Measurements from ENCODE around the gene INPP5D. TPM values are rescaled to one million over a fixed set of nuclear protein-coding genes. Genes with fewer than 3 reads are reported as not detected.

The INPP5D gene
- total RNA-seq, 2 experiments from 2014 or later, result 50.9 to 51.0 TPM

DNA sequence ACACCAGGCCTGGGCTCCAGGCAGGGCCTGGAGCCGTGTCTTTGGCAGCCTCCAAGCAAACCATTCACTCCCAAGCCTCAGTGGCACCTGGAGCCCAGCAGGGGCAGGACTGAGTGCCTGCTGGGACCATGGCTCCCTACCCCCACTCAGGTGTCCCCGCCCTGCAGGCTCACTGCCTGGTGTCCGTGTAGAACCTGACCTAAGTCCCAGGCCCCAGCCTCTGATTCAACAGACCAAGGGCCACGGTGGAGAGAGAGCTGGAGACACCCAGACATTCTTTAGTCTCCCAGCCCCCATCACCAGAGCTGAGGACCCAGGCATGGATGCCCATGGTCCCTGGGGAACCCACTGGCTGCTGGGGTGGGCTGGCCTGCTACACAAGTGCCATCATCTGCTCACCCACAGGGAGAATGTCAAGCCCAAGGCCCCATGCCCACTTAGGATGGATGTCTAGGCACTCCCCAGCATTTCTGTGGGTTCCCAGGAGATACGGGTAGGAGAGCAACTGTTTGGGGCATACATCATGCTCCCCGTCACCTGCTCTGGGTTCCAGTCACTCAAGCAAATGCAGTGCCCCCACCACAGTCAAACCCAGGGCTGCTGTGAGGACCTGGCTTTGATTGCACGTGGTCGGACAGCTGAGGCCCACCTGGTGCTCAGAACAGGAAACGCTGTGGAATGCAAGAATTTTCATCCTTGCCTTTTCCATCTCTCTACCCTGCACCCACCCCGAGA lies 148.4 kb downstream of the INPP5D start:
- intact Hi-C loops (cut with micrococcal nuclease), result no loop called here
- no peaks in the 10 kb centered on the region for H3K9me3 Mint-ChIP-seq
- H3K27me3 Mint-ChIP-seq (ENCODE audit: low read depth), result no peaks in the 10 kb centered on the region

DNA sequence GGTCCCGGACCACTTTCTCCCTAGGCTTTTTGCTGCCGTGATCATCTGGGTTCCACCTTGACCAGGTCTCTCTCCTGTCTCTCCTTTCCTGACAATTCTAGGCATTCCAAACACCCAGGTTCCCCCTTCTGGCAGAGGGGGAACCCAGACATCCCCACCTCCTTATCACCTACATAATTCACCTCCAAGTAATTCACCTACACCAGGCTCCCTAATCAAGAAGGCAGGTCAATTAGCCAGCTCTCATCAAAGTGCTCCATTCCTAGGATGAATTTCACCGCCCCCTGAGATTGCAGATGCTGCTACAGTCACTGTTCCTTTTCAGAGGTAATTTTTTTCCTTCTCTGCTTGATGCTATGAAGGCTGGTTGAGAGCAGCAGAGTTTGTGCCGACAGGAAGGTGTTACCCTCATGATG lies 149.0 kb downstream of the INPP5D start:
- Mint-ChIP-seq H3K27me3 (ENCODE audit: low read depth) (no peaks in the 10 kb centered on the region), H3K4me1 (ENCODE audit: low read depth) (peaks cover 10% of the 10 kb centered on the region), H3K9me3 (no peaks in the 10 kb centered on the region), H3K27ac (no peak overlapping the region), H3K4me3 (no peak overlapping the region), H3K36me3 (ENCODE audit: low read depth) (peaks cover 3% of the 10 kb centered on the region)
- no peak for DNase-seq
- CTCF ChIA-PET, result no interaction called here
- intact Hi-C loops (cut with micrococcal nuclease), result no loop called here

More for the DNA sequence above, 148.4 kb downstream of the INPP5D start:
- Mint-ChIP-seq H3K4me3 (no peak overlapping the region), H3K4me1 (ENCODE audit: low read depth) (peaks cover 10% of the 10 kb centered on the region), H3K27ac (no peak overlapping the region), H3K36me3 (ENCODE audit: low read depth) (peaks cover 9% of the 10 kb centered on the region)
- no peak for DNase-seq
- CTCF ChIA-PET, result no interaction called here

DNA sequence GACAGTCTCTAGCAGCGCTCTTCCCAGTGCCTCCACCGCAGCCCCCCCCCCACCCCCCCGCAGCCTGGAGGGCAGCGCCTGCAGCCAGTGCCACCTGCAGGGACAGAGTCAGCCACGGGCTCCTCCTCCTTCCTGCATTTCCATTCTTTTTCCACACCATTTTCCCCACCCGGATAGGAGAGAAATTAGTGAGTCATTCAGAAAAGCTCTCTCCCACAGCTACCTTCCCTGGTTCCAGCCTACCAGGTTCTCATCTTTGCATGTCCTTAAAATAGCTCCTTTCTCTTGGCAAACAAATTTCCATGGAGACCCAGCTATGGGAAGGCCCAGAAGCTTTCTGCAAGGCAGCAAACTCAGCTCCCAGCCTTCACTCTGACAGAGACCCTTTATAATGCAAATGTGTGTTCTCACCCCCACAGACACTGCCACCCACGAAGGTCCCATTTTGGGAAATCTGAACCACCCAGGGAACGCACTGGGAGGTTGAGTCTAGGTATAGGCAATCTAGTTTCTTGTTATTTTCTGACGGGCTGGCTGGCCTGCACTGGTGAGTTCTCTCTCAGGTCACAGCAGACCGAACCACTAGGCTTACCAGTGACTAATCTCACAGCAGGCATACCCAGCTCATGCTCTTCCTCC lies 149.5 kb downstream of the INPP5D start:
- intact Hi-C loops (cut with micrococcal nuclease), result no loop called here
- no peak for DNase-seq
- H3K4me1 Mint-ChIP-seq (ENCODE audit: low read depth), result peaks cover 10% of the 10 kb centered on the region
- H3K4me3 Mint-ChIP-seq, result no peak overlapping the region
- peaks cover 2% of the 10 kb centered on the region for H3K36me3 Mint-ChIP-seq (ENCODE audit: low read depth)
- no peaks in the 10 kb centered on the region for H3K27me3 Mint-ChIP-seq (ENCODE audit: low read depth)
- H3K9me3 Mint-ChIP-seq, result no peaks in the 10 kb centered on the region
- no peak overlapping the region for H3K27ac Mint-ChIP-seq
- CTCF ChIA-PET, result no interaction called here

DNA sequence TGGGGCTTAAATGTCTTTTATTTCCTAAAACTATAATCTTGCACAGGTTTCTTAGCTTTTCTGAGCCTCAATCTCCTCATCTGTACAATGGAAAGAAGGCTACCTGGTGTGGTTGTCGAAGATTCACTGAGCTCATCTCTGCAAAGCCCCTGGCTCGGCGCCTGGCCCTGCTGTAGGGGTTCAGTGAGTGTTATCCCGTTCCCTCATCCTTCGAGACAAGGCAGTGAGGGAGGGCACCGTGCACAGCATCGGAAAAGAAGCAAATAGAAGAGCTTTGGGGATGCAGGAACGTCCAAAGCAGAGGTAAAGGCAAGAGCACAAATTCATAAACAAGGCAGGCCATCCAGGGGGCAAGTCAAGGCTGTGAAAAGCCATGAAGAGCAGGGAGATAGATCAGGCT lies 150.1 kb downstream of the INPP5D start:
- DNase-seq, result no peak
- no peaks in the 10 kb centered on the region for H3K27me3 Mint-ChIP-seq (ENCODE audit: low read depth)
- intact Hi-C loops (cut with micrococcal nuclease), result no loop called here
- CTCF ChIA-PET, result no interaction called here
- H3K27ac Mint-ChIP-seq, result no peak overlapping the region
- peaks cover 9% of the 10 kb centered on the region for H3K4me1 Mint-ChIP-seq (ENCODE audit: low read depth)
- H3K4me3 Mint-ChIP-seq, result no peak overlapping the region
- no peaks in the 10 kb centered on the region for H3K36me3 Mint-ChIP-seq (ENCODE audit: low read depth)
- H3K9me3 Mint-ChIP-seq, result no peaks in the 10 kb centered on the region

DNA sequence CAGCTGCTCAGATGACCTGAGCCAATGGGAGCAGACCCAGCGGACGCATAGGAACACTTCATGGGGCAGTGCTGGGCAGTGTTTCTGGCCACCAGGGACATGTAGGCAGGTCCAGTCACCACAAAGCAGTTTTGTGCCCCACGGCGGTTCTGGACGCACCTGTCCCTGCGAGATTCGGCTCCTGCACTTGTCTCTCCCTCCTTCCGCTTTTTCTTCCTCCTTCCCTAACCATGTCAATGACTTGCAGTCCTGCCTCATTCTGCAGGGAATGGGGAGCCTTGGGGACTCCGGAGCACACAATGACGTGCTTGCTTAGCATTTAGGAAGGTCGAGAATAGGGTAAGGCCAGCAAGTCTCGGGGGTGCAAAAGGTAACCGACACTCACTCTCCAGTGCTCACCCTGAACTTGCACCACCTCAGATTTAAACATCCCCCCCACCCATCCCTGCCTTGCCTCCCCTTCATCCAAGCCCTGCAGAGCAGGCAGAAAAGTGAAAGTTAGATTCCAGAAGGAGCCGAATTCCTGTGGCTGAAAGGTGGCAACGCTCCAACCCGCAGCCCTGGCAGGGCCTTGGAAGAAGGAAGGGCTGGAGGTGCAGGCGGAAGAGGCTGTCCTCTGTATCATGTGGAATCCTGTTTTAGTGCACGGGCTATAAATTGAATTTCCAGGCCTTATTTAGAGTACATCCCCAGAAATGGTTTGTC lies 150.9 kb downstream of the INPP5D start:
- Mint-ChIP-seq H3K9me3 (no peaks in the 10 kb centered on the region), H3K36me3 (ENCODE audit: low read depth) (no peaks in the 10 kb centered on the region), H3K27ac (no peak overlapping the region), H3K27me3 (ENCODE audit: low read depth) (no peaks in the 10 kb centered on the region), H3K4me3 (no peak overlapping the region), H3K4me1 (ENCODE audit: low read depth) (peaks cover 9% of the 10 kb centered on the region)
- CTCF ChIA-PET, result no interaction called here
- intact Hi-C loops (cut with micrococcal nuclease), result no loop called here
- no peak for DNase-seq

DNA sequence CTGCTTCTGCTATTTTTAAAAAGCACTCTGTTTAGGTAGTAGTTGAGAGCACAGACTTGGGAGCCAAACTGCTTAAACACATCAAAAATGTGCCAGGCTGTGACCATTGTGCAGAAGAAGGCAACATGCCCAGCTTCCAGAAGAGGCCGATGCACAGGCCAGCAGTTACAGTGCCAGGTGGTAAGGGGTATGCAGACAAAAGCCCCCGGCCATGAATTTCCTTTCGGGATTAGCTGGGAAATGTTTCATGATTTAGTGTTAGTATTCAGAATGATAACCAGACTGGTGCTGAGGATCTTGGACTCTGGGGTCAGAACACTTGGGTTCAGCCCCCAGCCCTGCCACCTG lies 151.4 kb downstream of the INPP5D start:
- no peak overlapping the region for H3K4me3 Mint-ChIP-seq
- intact Hi-C loops (cut with micrococcal nuclease), result no loop called here
- CTCF ChIA-PET, result no interaction called here

DNA sequence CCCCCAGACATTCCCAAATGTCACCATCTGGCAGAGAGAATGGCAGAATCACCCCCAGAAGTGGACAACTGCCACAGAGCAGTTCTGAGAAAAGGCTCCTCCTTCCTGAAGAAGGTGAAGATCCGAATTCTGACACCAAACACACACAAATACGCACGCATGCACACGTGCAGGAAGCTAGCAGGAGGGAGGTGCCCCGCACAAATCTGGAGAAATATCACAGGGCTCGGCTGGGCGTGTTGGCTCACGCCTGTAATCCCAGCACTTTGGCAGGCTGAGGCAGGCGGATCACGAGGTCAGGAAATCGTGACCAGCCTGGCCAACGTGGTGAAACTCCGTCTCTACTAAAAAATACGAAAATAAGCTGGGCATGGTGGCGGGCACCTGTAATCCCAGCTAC lies 152.9 kb downstream of the INPP5D start:
- no peaks in the 10 kb centered on the region for H3K27me3 Mint-ChIP-seq (ENCODE audit: low read depth)
- H3K9me3 Mint-ChIP-seq, result no peaks in the 10 kb centered on the region
- CTCF ChIA-PET, result no interaction called here
- H3K4me1 Mint-ChIP-seq (ENCODE audit: low read depth), result peaks cover 9% of the 10 kb centered on the region
- intact Hi-C loops (cut with micrococcal nuclease), result no loop called here
- no peak for DNase-seq
- H3K27ac Mint-ChIP-seq, result no peak overlapping the region
- no peak overlapping the region for H3K4me3 Mint-ChIP-seq
- no peaks in the 10 kb centered on the region for H3K36me3 Mint-ChIP-seq (ENCODE audit: low read depth)

More for the DNA sequence above, 151.4 kb downstream of the INPP5D start:
- DNase-seq, result no peak
- H3K27ac Mint-ChIP-seq, result no peak overlapping the region
- H3K27me3 Mint-ChIP-seq (ENCODE audit: low read depth), result no peaks in the 10 kb centered on the region
- H3K36me3 Mint-ChIP-seq (ENCODE audit: low read depth), result no peaks in the 10 kb centered on the region
- H3K9me3 Mint-ChIP-seq, result no peaks in the 10 kb centered on the region
- peaks cover 9% of the 10 kb centered on the region for H3K4me1 Mint-ChIP-seq (ENCODE audit: low read depth)

DNA sequence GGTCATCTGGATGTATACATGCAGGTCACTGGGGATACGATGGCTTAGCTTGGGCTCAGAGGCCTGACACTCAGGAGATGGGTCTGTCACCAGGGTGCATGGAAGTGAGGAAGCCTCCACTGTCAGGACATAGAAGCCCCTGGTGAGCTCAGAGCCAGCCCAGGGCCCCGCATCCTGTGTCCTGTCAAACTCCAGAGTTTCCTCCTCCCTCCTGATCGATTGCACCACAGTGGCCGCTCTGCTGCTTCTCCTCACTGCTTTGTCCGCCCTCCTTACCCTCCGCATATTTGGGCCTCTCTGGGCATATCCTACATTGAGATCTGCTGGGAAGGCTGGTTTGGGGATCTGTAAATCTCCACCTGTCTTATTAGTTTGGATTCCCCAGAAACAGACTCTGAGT lies 153.8 kb downstream of the INPP5D start:
- CTCF ChIA-PET, result no interaction called here
- intact Hi-C loops (cut with micrococcal nuclease), result no loop called here
- Mint-ChIP-seq H3K4me1 (ENCODE audit: low read depth) (peaks cover 8% of the 10 kb centered on the region), H3K36me3 (ENCODE audit: low read depth) (no peaks in the 10 kb centered on the region), H3K27me3 (ENCODE audit: low read depth) (no peaks in the 10 kb centered on the region), H3K9me3 (no peaks in the 10 kb centered on the region), H3K27ac (no peak overlapping the region), H3K4me3 (no peak overlapping the region)
- no peak for DNase-seq

DNA sequence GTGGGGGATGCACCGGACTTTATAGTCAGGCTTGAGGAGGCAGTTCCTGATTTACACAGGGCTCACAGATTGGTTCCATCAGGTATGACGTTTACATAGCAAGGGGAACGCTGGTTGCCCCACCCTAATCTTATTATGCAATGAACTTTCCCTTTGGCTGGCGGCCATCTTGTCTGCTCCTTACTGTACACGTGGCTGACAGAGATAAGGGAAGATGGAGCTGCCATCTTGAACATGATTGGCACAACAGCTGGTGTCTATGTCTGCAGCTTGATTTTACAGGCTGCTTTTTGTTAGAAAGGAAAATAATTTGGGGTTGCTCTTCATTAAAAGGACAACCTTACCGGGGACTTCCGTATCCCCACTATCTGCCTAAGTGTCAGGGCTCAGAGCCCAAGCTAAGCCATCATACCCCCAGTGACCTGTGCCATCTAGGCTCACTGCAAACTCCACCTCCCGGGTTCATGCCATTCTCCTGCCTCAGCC lies 157.8 kb downstream of the INPP5D start:
- H3K4me3 Mint-ChIP-seq, result no peak overlapping the region
- no peaks in the 10 kb centered on the region for H3K4me1 Mint-ChIP-seq (ENCODE audit: low read depth)
- H3K9me3 Mint-ChIP-seq, result no peaks in the 10 kb centered on the region
- H3K27me3 Mint-ChIP-seq (ENCODE audit: low read depth), result no peaks in the 10 kb centered on the region
- CTCF ChIA-PET, result no interaction called here
- no peaks in the 10 kb centered on the region for H3K36me3 Mint-ChIP-seq (ENCODE audit: low read depth)
- no peak overlapping the region for H3K27ac Mint-ChIP-seq
- intact Hi-C loops (cut with micrococcal nuclease), result no loop called here
- no peak for DNase-seq

DNA sequence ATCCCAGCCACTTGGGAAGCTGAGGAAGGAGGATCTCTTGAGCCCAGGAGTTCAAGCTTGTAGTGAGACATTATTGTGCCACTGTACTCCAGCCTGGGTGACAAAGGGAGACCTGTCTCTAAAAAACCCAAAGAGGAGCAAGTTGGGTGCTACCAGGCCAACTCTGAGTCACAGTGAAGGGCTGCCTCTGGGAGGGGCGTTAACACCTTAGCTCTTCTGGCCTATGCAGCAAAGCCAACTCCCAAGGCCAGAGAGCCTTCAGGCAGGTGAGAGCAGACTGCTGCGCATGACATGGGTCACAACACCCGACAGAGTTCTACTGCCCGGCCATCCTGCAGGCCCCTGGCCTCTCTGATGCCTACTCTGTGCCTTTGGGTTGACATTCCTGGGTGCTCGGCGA lies 158.7 kb downstream of the INPP5D start:
- Mint-ChIP-seq H3K4me3 (no peak overlapping the region), H3K36me3 (ENCODE audit: low read depth) (no peaks in the 10 kb centered on the region), H3K27me3 (ENCODE audit: low read depth) (no peaks in the 10 kb centered on the region), H3K4me1 (ENCODE audit: low read depth) (no peaks in the 10 kb centered on the region), H3K27ac (no peak overlapping the region), H3K9me3 (no peaks in the 10 kb centered on the region)
- no peak for DNase-seq
- intact Hi-C loops (cut with micrococcal nuclease), result no loop called here
- CTCF ChIA-PET, result interaction anchor here (0.7 to 1.0 kb wide), 2 partner anchors 18 to 76 kb away, joined by 3 to 4 read pairs; no protein-coding TSS in a partner anchor

DNA sequence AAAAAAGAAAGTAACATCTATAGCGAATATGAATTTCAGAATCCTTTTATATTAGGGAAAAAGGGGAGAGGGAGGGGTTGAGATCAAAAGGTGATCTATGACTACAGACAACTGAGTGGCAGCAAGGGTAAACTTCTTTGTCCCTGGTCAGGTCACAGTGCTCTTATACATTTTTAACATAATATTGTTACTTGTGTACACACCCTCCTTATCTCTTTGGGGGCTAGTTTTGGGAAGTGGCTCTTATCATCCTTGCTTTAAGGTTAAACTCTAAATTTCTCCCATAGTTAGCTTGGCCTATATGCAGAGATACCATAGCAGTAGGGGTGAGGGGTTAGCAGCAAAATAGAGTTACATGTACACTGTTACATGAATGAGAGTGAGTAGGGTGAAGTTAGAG lies 159.7 kb downstream of the INPP5D start:
- no peaks in the 10 kb centered on the region for H3K4me1 Mint-ChIP-seq (ENCODE audit: low read depth)
- no peaks in the 10 kb centered on the region for H3K9me3 Mint-ChIP-seq
- no peaks in the 10 kb centered on the region for H3K36me3 Mint-ChIP-seq (ENCODE audit: low read depth)
- no peaks in the 10 kb centered on the region for H3K27me3 Mint-ChIP-seq (ENCODE audit: low read depth)
- DNase-seq, result no peak
- no peak overlapping the region for H3K27ac Mint-ChIP-seq
- H3K4me3 Mint-ChIP-seq, result no peak overlapping the region
- intact Hi-C loops (cut with micrococcal nuclease), result no loop called here
- CTCF ChIA-PET, result no interaction called here

DNA sequence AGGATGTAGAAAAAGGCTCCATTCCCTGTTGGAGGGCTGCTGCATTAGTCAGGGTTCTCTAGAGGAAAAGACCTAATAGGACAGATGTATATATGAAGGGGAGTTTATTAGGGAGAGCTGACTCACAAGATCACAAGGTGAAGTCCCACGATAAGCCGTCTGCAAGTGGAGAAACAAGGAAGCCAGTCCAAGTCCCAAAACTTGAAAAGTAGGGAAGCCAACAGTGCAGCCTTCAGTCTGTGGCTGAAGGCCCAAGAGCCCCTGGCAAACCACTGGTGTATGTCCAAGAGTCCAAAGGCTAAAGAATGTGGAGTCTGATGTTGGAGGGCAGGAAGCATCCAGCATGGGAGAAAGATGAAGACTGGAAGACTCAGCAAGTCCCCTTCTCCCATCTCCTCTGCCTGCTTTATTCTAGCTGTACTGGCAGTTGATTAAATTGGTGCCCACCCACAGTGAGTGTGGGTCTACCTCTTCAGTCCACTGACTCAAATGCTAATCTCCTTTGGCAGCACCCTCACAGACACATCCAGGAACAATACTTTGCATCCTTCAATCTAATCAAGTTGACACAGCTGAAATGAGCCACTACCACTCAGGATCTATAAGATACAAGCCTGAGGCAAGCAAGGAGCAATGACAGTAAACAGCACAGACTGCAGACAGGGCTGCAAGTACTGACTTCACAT lies 161.4 kb downstream of the INPP5D start:
- H3K27ac Mint-ChIP-seq, result no peak overlapping the region
- H3K4me3 Mint-ChIP-seq, result no peak overlapping the region
- peaks cover 2% of the 10 kb centered on the region for H3K4me1 Mint-ChIP-seq (ENCODE audit: low read depth)
- no peaks in the 10 kb centered on the region for H3K27me3 Mint-ChIP-seq (ENCODE audit: low read depth)
- intact Hi-C loops (cut with micrococcal nuclease), result no loop called here
- CTCF ChIA-PET, result no interaction called here
- H3K9me3 Mint-ChIP-seq, result no peaks in the 10 kb centered on the region
- DNase-seq, result no peak
- no peaks in the 10 kb centered on the region for H3K36me3 Mint-ChIP-seq (ENCODE audit: low read depth)

All from activated naive CD4-positive, alpha-beta T cell treated with anti-CD3 and anti-CD28 coated beads for 36 hours (primary cell).